Mesenchymal stem cell (in vitro differentiated cells and primary cell): Measurements from ENCODE around the gene CRIP2.

Experiments
- DNase-seq: peaks from one replicate; pipeline ENCODE4 v3.0.0-alpha.2; 2013
- H2AFZ ChIP-seq: one replicate; pipeline ENCODE4 v1.6.1; 2013; ENCODE audit warnings: low read depth, mild to moderate bottlenecking, control low read depth, inconsistent platforms, low read length, moderate library complexity
- H2AK5ac ChIP-seq: 2 replicates; pipeline ENCODE4 v1.6.1; 2013; ENCODE audit warnings: low read length, moderate library complexity, mild to moderate bottlenecking, inconsistent platforms; ENCODE audit not compliant: severe bottlenecking
- H2BK120ac ChIP-seq: one replicate; pipeline ENCODE4 v1.6.1; 2013; ENCODE audit warnings: low read depth, mild to moderate bottlenecking, inconsistent platforms, low read length, moderate library complexity
- H2BK12ac ChIP-seq, 2 experiments: one replicate each; pipeline ENCODE4 v1.6.1; 2013; ENCODE audit warnings: inconsistent platforms in 2 of 2, low read length in 2 of 2, mild to moderate bottlenecking in 2 of 2, moderate library complexity in 2 of 2, control low read depth in 1 of 2
- H2BK15ac ChIP-seq: one replicate; pipeline ENCODE4 v1.6.1; 2013; ENCODE audit warnings: mild to moderate bottlenecking, low read depth, inconsistent platforms; ENCODE audit not compliant: poor library complexity, severe bottlenecking
- H2BK5ac ChIP-seq: 2 replicates; pipeline ENCODE4 v1.6.1; 2013; ENCODE audit warnings: low read depth, mild to moderate bottlenecking, low read length, control low read depth, inconsistent platforms; ENCODE audit not compliant: poor library complexity, severe bottlenecking
- H3K14ac ChIP-seq, 2 experiments: one replicate each; pipeline ENCODE4 v1.6.1; 2013; ENCODE audit warnings: inconsistent platforms in 2 of 2, low read length in 2 of 2, control low read depth in 1 of 2, mild to moderate bottlenecking in 1 of 2, moderate library complexity in 1 of 2
- H3K18ac ChIP-seq, 2 experiments: one replicate each; pipeline ENCODE4 v1.6.1; 2013; ENCODE audit warnings: inconsistent platforms in 2 of 2, low read length in 2 of 2, control low read depth in 1 of 2, low read depth in 1 of 2, mild to moderate bottlenecking in 1 of 2
- H3K23ac ChIP-seq, 2 experiments: one replicate each; pipeline ENCODE4 v1.6.1; 2013; ENCODE audit warnings: inconsistent platforms in 2 of 2, low read length in 2 of 2, mild to moderate bottlenecking in 2 of 2, moderate library complexity in 2 of 2, control low read depth in 1 of 2
- H3K27ac ChIP-seq: 2 replicates; pipeline ENCODE4 v1.5.1; 2013; ENCODE audit warnings: mild to moderate bottlenecking, moderate library complexity, low read length, control low read depth, inconsistent platforms; ENCODE audit not compliant: poor library complexity, severe bottlenecking
- H3K27me3 ChIP-seq, 2 experiments: 2 replicates each; pipeline versions ENCODE4 v1.6.1 to v1.7.0; 2013; ENCODE audit warnings: low read length in 2 of 2, mild to moderate bottlenecking in 2 of 2, moderate library complexity in 2 of 2, control low read depth in 1 of 2, inconsistent platforms in 1 of 2; ENCODE audit not compliant: control insufficient read depth in 1 of 2, insufficient read depth in 1 of 2
- H3K36me3 ChIP-seq, 2 experiments: 2 replicates each; pipeline versions ENCODE4 v1.6.1 to v1.7.0; 2013; ENCODE audit warnings: low read length in 2 of 2, control low read depth in 1 of 2, inconsistent platforms in 1 of 2, low read depth in 1 of 2, mild to moderate bottlenecking in 1 of 2; ENCODE audit not compliant: insufficient read depth in 2 of 2, control insufficient read depth in 1 of 2
- H3K4ac ChIP-seq, 2 experiments: one replicate each; pipeline ENCODE4 v1.6.1; 2013; ENCODE audit warnings: inconsistent platforms in 2 of 2, low read length in 2 of 2, mild to moderate bottlenecking in 2 of 2, moderate library complexity in 2 of 2, control low read depth in 1 of 2, low read depth in 1 of 2
- H3K4me1 ChIP-seq: 2 replicates; pipeline ENCODE4 v1.6.1; 2013; ENCODE audit warnings: low read depth, low read length, control low read depth; ENCODE audit not compliant: control insufficient read depth, insufficient read depth
- H3K4me2 ChIP-seq: 2 replicates; pipeline ENCODE4 v1.6.1; 2013; ENCODE audit warnings: low read length, mild to moderate bottlenecking, inconsistent platforms; ENCODE audit not compliant: poor library complexity, severe bottlenecking
- H3K4me3 ChIP-seq, 2 experiments: 2 replicates each; pipeline versions ENCODE4 v1.5.1 to v1.7.0; 2013; ENCODE audit warnings: low read length in 2 of 2, mild to moderate bottlenecking in 2 of 2, control low read depth in 1 of 2, low read depth in 1 of 2; ENCODE audit not compliant: insufficient read depth in 1 of 2
- H3K79me1 ChIP-seq: replicated peaks from 2 replicates; pipeline ENCODE4 v1.6.1; 2013; ENCODE audit warnings: mild to moderate bottlenecking, control low read depth, low read length, inconsistent platforms; ENCODE audit not compliant: poor library complexity, severe bottlenecking
- H3K9ac ChIP-seq: 2 replicates; pipeline ENCODE4 v1.7.0; 2013; ENCODE audit warnings: mild to moderate bottlenecking, low read length, moderate library complexity
- H3K9me3 ChIP-seq: 2 replicates; pipeline ENCODE4 v1.7.0; 2013; ENCODE audit warnings: mild to moderate bottlenecking, low read length; ENCODE audit not compliant: control insufficient read depth
- H4K8ac ChIP-seq: one replicate; pipeline ENCODE4 v1.6.1; 2013; ENCODE audit warnings: inconsistent platforms, mild to moderate bottlenecking, low read length, moderate library complexity
- H4K91ac ChIP-seq: one replicate; pipeline ENCODE4 v1.6.1; 2013; ENCODE audit warnings: mild to moderate bottlenecking, low read length, inconsistent platforms
- WGBS: methylation state at CpG from one replicate; pipeline ENCODE4 v1.1.7; 2013; ENCODE audit warnings: mixed read lengths; 5-methylcytosine and 5-hydroxymethylcytosine counted together

Gene CRIP2

DNA sequence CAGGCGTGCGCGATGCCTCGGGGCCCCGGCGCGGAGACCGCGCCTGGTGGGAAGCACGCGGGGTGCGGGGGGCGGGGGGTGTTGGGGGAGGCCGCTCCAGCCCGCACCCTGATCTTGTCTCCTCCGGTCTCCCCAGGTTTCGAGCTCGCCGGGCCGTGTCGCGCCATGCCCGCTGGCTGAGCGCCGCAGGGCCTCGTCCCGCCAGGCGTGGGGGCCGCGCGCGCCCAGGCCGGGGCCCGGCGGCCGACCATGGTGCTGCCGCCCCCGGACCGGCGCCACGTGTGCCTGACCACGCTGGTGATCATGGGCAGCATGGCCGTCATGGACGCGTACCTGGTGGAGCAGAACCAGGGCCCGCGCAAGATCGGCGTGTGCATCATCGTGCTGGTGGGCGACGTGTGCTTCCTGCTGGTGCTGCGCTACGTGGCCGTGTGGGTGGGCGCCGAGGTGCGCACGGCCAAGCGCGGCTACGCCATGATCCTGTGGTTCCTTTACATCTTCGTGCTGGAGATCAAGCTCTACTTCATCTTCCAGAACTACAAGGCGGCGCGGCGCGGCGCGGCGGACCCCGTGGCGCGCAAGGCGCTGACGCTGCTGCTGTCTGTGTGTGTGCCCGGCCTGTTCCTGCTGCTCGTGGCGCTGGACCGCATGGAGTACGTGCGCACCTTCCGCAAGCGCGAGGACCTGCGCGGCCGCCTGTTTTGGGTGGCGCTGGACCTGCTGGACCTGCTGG, 54.1 kb downstream of the CRIP2 start:
- Histone ChIP-seq H4K91ac (peak overlapping the region; percentile 56), H3K4me2 (no peak overlapping the region), H3K4me1 (peaks cover 14% of the 10 kb centered on the region), H3K23ac (no peak overlapping the region), H3K9ac (no peak overlapping the region), H3K14ac (no peak overlapping the region), H3K27me3 (peaks cover 4 to 57% of the 10 kb centered on the region in 2 experiments), H2AFZ (peak overlapping the region; percentile 65), H2BK120ac (no peak overlapping the region), H2AK5ac (no peak overlapping the region), H2BK5ac (no peak overlapping the region), H3K27ac (no peak overlapping the region), H3K4me3 (peak overlapping the region; percentile 35 to 49), H4K8ac (peak overlapping the region; percentile 16), H3K4ac (no peak overlapping the region), H2BK12ac (no peak overlapping the region), H3K79me1 (no peaks in the 10 kb centered on the region), H3K36me3 (peaks cover 0 to 9% of the 10 kb centered on the region in 2 experiments), H3K9me3 (no peaks in the 10 kb centered on the region), H3K18ac (no peak overlapping the region), H2BK15ac (no peak overlapping the region)
- 86% methylated on average over 73 of the region's 89 CpGs for WGBS
- no peak for DNase-seq

GRCh38 chr14:105529319-105529568, 54.6 kb downstream of the CRIP2 start:
- no peak overlapping the region for H3K23ac ChIP-seq
- no peak overlapping the region for H2BK5ac ChIP-seq
- DNase-seq, result no peak
- no peak overlapping the region for H3K4me3 ChIP-seq
- H2AK5ac ChIP-seq, result no peak overlapping the region
- no peak overlapping the region for H2BK120ac ChIP-seq
- H4K8ac ChIP-seq, result no peak overlapping the region
- peaks cover 14% of the 10 kb centered on the region for H3K4me1 ChIP-seq
- H3K27me3 ChIP-seq, result peaks cover 4 to 57% of the 10 kb centered on the region in 2 experiments
- no peak overlapping the region for H2BK15ac ChIP-seq
- no peak overlapping the region for H3K27ac ChIP-seq
- H2AFZ ChIP-seq, result no peak overlapping the region
- H3K4me2 ChIP-seq, result no peak overlapping the region
- H3K14ac ChIP-seq, result no peak overlapping the region
- no peak overlapping the region for H3K9ac ChIP-seq
- no peak overlapping the region for H2BK12ac ChIP-seq
- H3K9me3 ChIP-seq, result no peaks in the 10 kb centered on the region
- peak overlapping the region; percentile 39 for H4K91ac ChIP-seq
- H3K79me1 ChIP-seq, result no peaks in the 10 kb centered on the region
- no peak overlapping the region for H3K18ac ChIP-seq
- no peak overlapping the region for H3K4ac ChIP-seq
- peaks cover 0 to 9% of the 10 kb centered on the region in 2 experiments for H3K36me3 ChIP-seq
- WGBS, result 97% methylated on average over 24 of the region's 24 CpGs
